ENCODE data around the gene CNTNAP4. TPM values are rescaled to one million over a fixed set of nuclear protein-coding genes. Genes with fewer than 3 reads are reported as not detected.

The CNTNAP4 gene
- polyA plus RNA-seq, 3 donors: not detected

DNA sequence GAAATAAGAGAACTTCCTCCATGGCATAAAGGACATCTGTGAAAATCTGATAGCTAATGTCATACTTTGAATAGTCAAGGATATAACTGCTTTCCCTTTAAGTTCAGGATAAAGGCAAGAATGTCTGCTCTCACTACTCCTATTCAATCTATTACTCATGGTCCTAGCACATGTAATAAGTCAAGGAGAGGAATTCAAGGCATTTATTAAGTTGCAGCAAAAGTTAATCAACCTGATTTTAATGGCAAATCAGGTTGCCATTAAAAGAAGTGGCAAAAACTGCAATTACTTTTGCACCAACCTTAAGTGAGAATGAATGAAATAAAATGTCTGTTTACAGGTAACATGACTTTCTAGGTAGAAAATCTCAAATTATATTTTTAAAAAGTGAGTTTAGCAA lies 225.9 kb downstream of the CNTNAP4 start:
- no peaks in the 10 kb centered on the region for H3K27me3 ChIP-seq (ENCODE audit: control insufficient read depth in 2 of 2, insufficient read depth in 2 of 2, low read length in 2 of 2)
- H3K9me3 ChIP-seq (replicated peaks in 1 of 2; ENCODE audit: control insufficient read depth in 1 of 2, insufficient read depth in 1 of 2, low read length in 2 of 2): peaks cover 0 to 4% of the 10 kb centered on the region in 2 donors
- no peak overlapping the region for H3K4me3 ChIP-seq (replicated peaks in 1 of 3; ENCODE audit: low read depth in 2 of 3, low read length in 3 of 3)
- no peak overlapping the region for H3K27ac ChIP-seq (ENCODE audit: low read depth in 1 of 2, low read length in 2 of 2)
- no peak overlapping the region for H3K4me2 ChIP-seq (replicated peaks; ENCODE audit: extremely low read depth, low read length, poor library complexity, severe bottlenecking)
- no peaks in the 10 kb centered on the region for H3K4me1 ChIP-seq (ENCODE audit: control insufficient read depth in 1 of 2, insufficient read depth in 2 of 2, low read length in 2 of 2)
- H3K9me3 Mint-ChIP-seq: peaks cover 0 to 5% (median 0%) of the 10 kb centered on the region in 7 donors
- H3K4me1 Mint-ChIP-seq: no peaks in the 10 kb centered on the region
- no peak overlapping the region for H3K27ac Mint-ChIP-seq
- no peaks in the 10 kb centered on the region for H3K36me3 ChIP-seq (replicated peaks in 1 of 2; ENCODE audit: control insufficient read depth in 1 of 2, insufficient read depth in 2 of 2, low read length in 2 of 2)
- no peak overlapping the region for H3K9ac ChIP-seq (ENCODE audit: insufficient read depth, low read length, poor library complexity, severe bottlenecking)
- no peak for DNase-seq
- H2AFZ ChIP-seq (ENCODE audit: insufficient read depth, low read depth, low read length, poor library complexity, severe bottlenecking): no peak overlapping the region
- peaks cover 0 to 1% (median 0%) of the 10 kb centered on the region in 3 donors for H3K27me3 Mint-ChIP-seq (ENCODE audit: low read depth in 3 of 3)
- no peaks in the 10 kb centered on the region for H4K20me1 ChIP-seq (ENCODE audit: insufficient read depth, low read length)
- H3K36me3 Mint-ChIP-seq: no peaks in the 10 kb centered on the region
- no peak overlapping the region for H3K4me3 Mint-ChIP-seq
- intact Hi-C loops (cut with micrococcal nuclease): no loop called here
- H3K79me2 ChIP-seq (ENCODE audit: insufficient read depth, low read length): no peaks in the 10 kb centered on the region
- TF ChIP-seq, protein P1, sequence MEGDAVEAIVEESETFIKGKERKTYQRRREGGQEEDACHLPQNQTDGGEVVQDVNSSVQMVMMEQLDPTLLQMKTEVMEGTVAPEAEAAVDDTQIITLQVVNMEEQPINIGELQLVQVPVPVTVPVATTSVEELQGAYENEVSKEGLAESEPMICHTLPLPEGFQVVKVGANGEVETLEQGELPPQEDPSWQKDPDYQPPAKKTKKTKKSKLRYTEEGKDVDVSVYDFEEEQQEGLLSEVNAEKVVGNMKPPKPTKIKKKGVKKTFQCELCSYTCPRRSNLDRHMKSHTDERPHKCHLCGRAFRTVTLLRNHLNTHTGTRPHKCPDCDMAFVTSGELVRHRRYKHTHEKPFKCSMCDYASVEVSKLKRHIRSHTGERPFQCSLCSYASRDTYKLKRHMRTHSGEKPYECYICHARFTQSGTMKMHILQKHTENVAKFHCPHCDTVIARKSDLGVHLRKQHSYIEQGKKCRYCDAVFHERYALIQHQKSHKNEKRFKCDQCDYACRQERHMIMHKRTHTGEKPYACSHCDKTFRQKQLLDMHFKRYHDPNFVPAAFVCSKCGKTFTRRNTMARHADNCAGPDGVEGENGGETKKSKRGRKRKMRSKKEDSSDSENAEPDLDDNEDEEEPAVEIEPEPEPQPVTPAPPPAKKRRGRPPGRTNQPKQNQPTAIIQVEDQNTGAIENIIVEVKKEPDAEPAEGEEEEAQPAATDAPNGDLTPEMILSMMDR (IDR thresholded peaks at IDR 0.05): no peak

DNA sequence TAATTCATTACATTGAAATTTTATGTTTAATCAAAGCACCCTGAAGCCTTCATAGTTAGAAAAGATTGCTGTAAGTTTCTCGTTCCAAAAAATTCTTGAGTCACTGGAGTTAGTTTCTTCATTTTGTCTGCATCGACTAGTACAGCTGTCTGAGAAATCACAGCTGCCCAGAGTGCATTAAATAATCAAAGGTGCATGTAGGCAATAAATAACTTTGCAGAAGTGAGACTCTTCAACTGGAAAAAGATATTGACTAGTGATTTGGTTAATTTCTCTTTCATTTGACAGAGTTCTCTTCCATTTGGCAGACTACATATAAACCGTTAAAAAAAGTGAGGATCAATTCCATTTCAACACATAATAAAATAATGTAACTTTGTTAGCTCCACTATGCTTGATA lies 234.0 kb downstream of the CNTNAP4 start:
- TF ChIP-seq, protein P1 (IDR thresholded peaks at IDR 0.05): no peak
- no peak overlapping the region for H3K4me2 ChIP-seq (replicated peaks; ENCODE audit: extremely low read depth, low read length, poor library complexity, severe bottlenecking)
- Mint-ChIP-seq H3K4me1 (no peaks in the 10 kb centered on the region), H3K27me3 (ENCODE audit: low read depth in 3 of 3) (no peaks in the 10 kb centered on the region), H3K4me3 (no peak overlapping the region), H3K27ac (no peak overlapping the region), H3K36me3 (no peaks in the 10 kb centered on the region), H3K9me3 (peaks cover 0 to 4% (median 0%) of the 10 kb centered on the region in 7 donors)
- no peak for DNase-seq
- no peak overlapping the region for H3K4me3 ChIP-seq (replicated peaks in 1 of 3; ENCODE audit: low read depth in 2 of 3, low read length in 3 of 3)
- no peaks in the 10 kb centered on the region for H3K9me3 ChIP-seq (replicated peaks in 1 of 2; ENCODE audit: control insufficient read depth in 1 of 2, insufficient read depth in 1 of 2, low read length in 2 of 2)
- WGBS (ENCODE audit: insufficient coverage): 90% methylated on average over 2 of the region's 3 CpGs
- H3K27ac ChIP-seq (ENCODE audit: low read depth in 1 of 2, low read length in 2 of 2): no peak overlapping the region
- H4K20me1 ChIP-seq (ENCODE audit: insufficient read depth, low read length): no peaks in the 10 kb centered on the region
- no peaks in the 10 kb centered on the region for H3K79me2 ChIP-seq (ENCODE audit: insufficient read depth, low read length)
- no peaks in the 10 kb centered on the region for H3K36me3 ChIP-seq (replicated peaks in 1 of 2; ENCODE audit: control insufficient read depth in 1 of 2, insufficient read depth in 2 of 2, low read length in 2 of 2)
- no peak overlapping the region for H2AFZ ChIP-seq (ENCODE audit: insufficient read depth, low read depth, low read length, poor library complexity, severe bottlenecking)
- no peaks in the 10 kb centered on the region for H3K27me3 ChIP-seq (ENCODE audit: control insufficient read depth in 2 of 2, insufficient read depth in 2 of 2, low read length in 2 of 2)
- intact Hi-C loops (cut with micrococcal nuclease): no loop called here
- H3K4me1 ChIP-seq (ENCODE audit: control insufficient read depth in 1 of 2, insufficient read depth in 2 of 2, low read length in 2 of 2): no peaks in the 10 kb centered on the region
- H3K9ac ChIP-seq (ENCODE audit: insufficient read depth, low read length, poor library complexity, severe bottlenecking): no peak overlapping the region

Measured in CD14-positive monocyte (primary cell).